GM23248 (cell line): ENCODE data around the gene MBP. TPM values are rescaled to one million over a fixed set of nuclear protein-coding genes. Genes with fewer than 3 reads are reported as not detected.

Source experiments
- DNase-seq: peaks from one replicate; pipeline ENCODE4 v3.0.0-alpha.2; 2015
- H2AFZ ChIP-seq: fragments of 200-600 bp; sonication (generic); 2 replicates; pipeline ENCODE4 v1.6.1; 2016; ENCODE audit warnings: antibody characterized with exemption
- H3F3A ChIP-seq: fragments of 200-600 bp; sonication (generic); 2 replicates; pipeline ENCODE4 v1.6.1; 2016; ENCODE audit warnings: mild to moderate bottlenecking, antibody characterized with exemption, mixed run types; ENCODE audit not compliant: insufficient read depth
- H3K27ac ChIP-seq: fragments of 200-600 bp; sonication (generic); 2 replicates; pipeline ENCODE4 v1.5.1; 2016; ENCODE audit warnings: mild to moderate bottlenecking
- H3K27me3 ChIP-seq: fragments of 200-600 bp; sonication (generic); replicated peaks from 2 replicates; pipeline ENCODE4 v1.6.1; 2016; ENCODE audit warnings: mild to moderate bottlenecking; ENCODE audit not compliant: insufficient read depth
- H3K36me3 ChIP-seq: fragments of 200-600 bp; sonication (generic); 2 replicates; pipeline ENCODE4 v1.6.1; 2016; ENCODE audit warnings: low read depth, mild to moderate bottlenecking
- H3K4me1 ChIP-seq: fragments of 200-600 bp; sonication (generic); 2 replicates; pipeline ENCODE4 v1.6.1; 2016; ENCODE audit warnings: mild to moderate bottlenecking; ENCODE audit not compliant: insufficient read depth
- H3K4me2 ChIP-seq: fragments of 200-600 bp; sonication (generic); one replicate; pipeline ENCODE4 v1.6.1; 2016; ENCODE audit warnings: mild to moderate bottlenecking; ENCODE audit not compliant: unreplicated experiment
- H3K4me3 ChIP-seq: fragments of 200-600 bp; sonication (generic); 2 replicates; pipeline ENCODE4 v1.5.1; 2016; ENCODE audit warnings: mild to moderate bottlenecking
- H3K79me2 ChIP-seq: fragments of 200-600 bp; sonication (generic); 2 replicates; pipeline ENCODE4 v1.6.1; 2016; ENCODE audit warnings: mild to moderate bottlenecking; ENCODE audit not compliant: insufficient read depth
- H3K9ac ChIP-seq: fragments of 200-600 bp; sonication (generic); 2 replicates; pipeline ENCODE4 v1.6.1; 2016; ENCODE audit warnings: mild to moderate bottlenecking
- H3K9me2 ChIP-seq: fragments of 200-600 bp; sonication (generic); 2 replicates; pipeline ENCODE4 v1.6.1; 2016; ENCODE audit warnings: mixed run types, mild to moderate bottlenecking, moderate library complexity; ENCODE audit not compliant: insufficient read depth
- H3K9me3 ChIP-seq: fragments of 200-600 bp; sonication (generic); one replicate; pipeline ENCODE4 v1.6.1; 2017; ENCODE audit warnings: low read depth
- H4K20me1 ChIP-seq: fragments of 200-600 bp; sonication (generic); 2 replicates; pipeline ENCODE4 v1.6.0; 2016; ENCODE audit not compliant: insufficient read depth
- EZH2 ChIP-seq: fragments of 200-600 bp; sonication (generic); IDR thresholded peaks from 2 replicates; pipeline ENCODE4 v1.6.1; 2018; ENCODE audit warnings: antibody characterized with exemption, mild to moderate bottlenecking; ENCODE audit not compliant: insufficient read depth, poor library complexity, severe bottlenecking
- EZH2phosphoT487 ChIP-seq: fragments of 200-600 bp; sonication (generic); IDR thresholded peaks from 2 replicates; pipeline ENCODE4 v1.6.1; 2018; ENCODE audit warnings: antibody characterized with exemption, moderate library complexity, mild to moderate bottlenecking, low read depth; ENCODE audit not compliant: insufficient read depth
- WGBS, 2 experiments: methylation state at CpG; one replicate each; pipeline ENCODE4 v1.1.6; 2015 to 2017; ENCODE audit warnings: low lambda C conversion rate in 2 of 2, low coverage in 1 of 2; ENCODE audit errors: missing lambda C conversion rate in 2 of 2; 5-methylcytosine and 5-hydroxymethylcytosine counted together
- in situ Hi-C: fragments of 300-500 bp; cut with MboI; formaldehyde crosslinking; loops from 2 replicates; pipeline ENCODE4 v1.15.0; 2020
- polyA plus RNA-seq: library from polyadenylated mRNA; unstranded; fragments of >200 nt; fragmentation: Nextera tagmentation; extraction: Ambion mirVana; gene quantifications from 2 replicates; pipeline ENCODE4 v1.2.1, GENCODE V29; 2016
- total RNA-seq: library from RNA; depleted of rRNA; stranded (reverse); fragments of >200 nt; shearing (Covaris generic); gene quantifications from 2 replicates; pipeline ENCODE4 v1.2.3, GENCODE V29; 2014

MBP gene
- total and polyA plus RNA-seq, 2 experiments from 2014 or later = 2.2 to 2.9 TPM

DNA sequence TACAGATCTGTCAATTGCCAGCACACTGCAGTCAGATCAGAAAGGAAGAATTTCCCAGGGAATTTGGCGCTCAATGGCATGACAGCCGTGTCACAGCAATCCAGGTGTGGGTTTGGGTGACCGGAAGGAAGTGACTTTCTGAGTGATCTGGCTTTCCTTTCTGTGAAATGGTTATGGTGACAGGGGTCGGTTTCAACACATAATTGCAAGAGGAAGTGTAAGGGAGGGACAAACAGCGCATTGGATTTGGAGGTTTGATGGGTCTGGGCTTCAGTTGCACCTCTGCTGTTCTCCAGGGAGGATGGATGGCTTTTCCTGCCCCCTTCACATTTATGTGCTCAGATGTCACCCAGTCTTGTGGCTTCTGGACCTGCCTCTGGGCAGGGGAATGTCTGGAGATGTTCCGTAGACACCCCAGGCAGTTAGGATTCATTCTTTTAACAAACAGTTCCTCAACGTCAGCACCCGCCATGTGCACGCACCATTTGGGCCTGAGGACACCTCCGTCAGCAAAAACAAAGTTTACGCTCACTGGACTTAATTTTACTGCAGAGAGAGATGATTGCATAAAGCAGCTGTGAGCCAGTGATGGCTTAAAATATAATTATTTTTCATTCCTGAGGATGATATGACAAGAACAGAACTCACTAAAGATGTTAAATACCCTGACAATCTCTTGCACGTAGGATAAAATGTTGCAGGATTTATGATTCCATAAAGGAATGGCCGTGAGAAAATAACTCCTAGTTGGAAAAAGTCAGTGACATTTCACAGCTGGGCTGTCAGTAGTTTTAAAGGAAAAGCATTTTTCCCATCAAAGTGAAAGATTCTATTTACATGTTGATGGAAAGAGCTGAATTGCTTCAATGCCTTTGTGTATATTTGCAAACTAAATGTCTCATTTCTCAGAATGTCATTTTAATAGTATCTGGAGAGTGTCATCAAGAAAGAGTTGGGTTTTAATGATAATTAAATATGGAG lies 36.9 kb downstream of the MBP start:
- TF ChIP-seq EZH2phosphoT487 (no peak), EZH2 (no peak)
- H3K9me3 ChIP-seq = no peaks in the 10 kb centered on the region
- H3K9me2 ChIP-seq = no peaks in the 10 kb centered on the region
- H3K9ac ChIP-seq = no peak overlapping the region
- peaks cover 11% of the 10 kb centered on the region for H3K4me1 ChIP-seq
- no peak overlapping the region for H3K27ac ChIP-seq
- H3K4me2 ChIP-seq = no peak overlapping the region
- DNase-seq = no peak
- 94 to 96% methylated on average over 13 of the region's 13 CpGs for WGBS, 2 experiments
- H3F3A ChIP-seq = no peaks in the 10 kb centered on the region
- H3K36me3 ChIP-seq = no peaks in the 10 kb centered on the region
- no peaks in the 10 kb centered on the region for H3K79me2 ChIP-seq
- H2AFZ ChIP-seq = no peak overlapping the region
- H4K20me1 ChIP-seq = no peaks in the 10 kb centered on the region
- in situ Hi-C loops = no loop called here
- no peaks in the 10 kb centered on the region for H3K27me3 ChIP-seq
- H3K4me3 ChIP-seq = no peak overlapping the region

DNA sequence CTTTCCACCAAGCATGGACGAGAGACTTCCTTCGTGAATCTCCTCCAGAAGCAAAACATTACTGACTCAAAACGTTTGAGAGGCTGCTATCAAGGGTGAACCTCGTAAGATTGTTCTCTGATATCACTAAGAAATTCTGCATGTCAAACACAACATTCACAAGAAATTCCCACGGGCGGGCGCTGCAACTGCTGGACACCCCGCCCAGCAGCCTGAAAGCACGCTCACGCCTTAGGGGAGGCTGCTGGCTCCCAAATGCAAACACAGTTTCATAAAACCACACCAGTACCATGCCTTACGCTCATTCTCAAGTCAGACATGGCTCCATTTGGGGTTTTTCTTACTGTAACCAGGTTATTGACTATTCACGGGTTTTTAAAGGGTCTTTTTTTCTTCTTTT lies 39.0 kb downstream of the MBP start:
- Histone ChIP-seq H3K9ac (no peak overlapping the region), H3K27ac (no peak overlapping the region), H3K9me2 (no peaks in the 10 kb centered on the region), H2AFZ (no peak overlapping the region), H3K9me3 (no peaks in the 10 kb centered on the region), H3K4me2 (no peak overlapping the region), H3K79me2 (no peaks in the 10 kb centered on the region), H3K4me1 (0 out of 2 replicates have a peak, but pooled peaks cover 8% of the 10 kb centered on the region), H3K4me3 (no peak overlapping the region), H3K27me3 (no peaks in the 10 kb centered on the region), H3K36me3 (no peaks in the 10 kb centered on the region), H3F3A (no peaks in the 10 kb centered on the region), H4K20me1 (no peaks in the 10 kb centered on the region)
- in situ Hi-C loops = no loop called here
- DNase-seq = no peak
- TF ChIP-seq EZH2 (no peak), EZH2phosphoT487 (no peak)
- WGBS, 2 experiments = 82 to 83% methylated on average over 12 of the region's 12 CpGs

DNA sequence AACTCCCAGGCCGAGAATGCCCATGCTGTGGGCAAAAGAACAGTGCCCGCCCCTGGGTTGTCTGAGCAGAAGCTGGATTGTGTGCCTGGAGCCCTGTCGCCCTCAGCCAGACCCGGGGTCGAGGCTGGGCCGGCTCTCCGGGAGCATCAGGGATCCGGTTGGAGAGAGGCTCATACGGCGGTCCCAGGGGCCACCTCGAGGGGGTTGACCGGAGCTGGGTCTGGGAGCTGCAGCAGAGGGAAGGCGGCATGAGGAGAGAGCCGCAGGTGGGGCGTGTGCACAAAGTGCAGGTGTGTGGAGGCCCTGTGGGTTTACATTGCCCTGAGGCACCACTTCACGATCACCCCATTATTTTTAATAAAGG lies 39.5 kb downstream of the MBP start:
- Histone ChIP-seq H3K4me3 (no peak overlapping the region), H3K79me2 (no peaks in the 10 kb centered on the region), H3K27me3 (no peaks in the 10 kb centered on the region), H2AFZ (no peak overlapping the region), H3K9me2 (no peaks in the 10 kb centered on the region), H3F3A (no peaks in the 10 kb centered on the region), H3K4me2 (no peak overlapping the region), H3K27ac (no peak overlapping the region), H3K9me3 (no peaks in the 10 kb centered on the region), H3K36me3 (no peaks in the 10 kb centered on the region), H3K9ac (no peak overlapping the region), H3K4me1 (0 out of 2 replicates have a peak, but pooled peaks cover 3% of the 10 kb centered on the region), H4K20me1 (no peaks in the 10 kb centered on the region)
- DNase-seq = no peak
- WGBS, 2 experiments = 88 to 90% methylated on average over 16 of the region's 16 CpGs
- in situ Hi-C loops = no loop called here
- no peak for TF ChIP-seq EZH2phosphoT487
- no peak for TF ChIP-seq EZH2

DNA sequence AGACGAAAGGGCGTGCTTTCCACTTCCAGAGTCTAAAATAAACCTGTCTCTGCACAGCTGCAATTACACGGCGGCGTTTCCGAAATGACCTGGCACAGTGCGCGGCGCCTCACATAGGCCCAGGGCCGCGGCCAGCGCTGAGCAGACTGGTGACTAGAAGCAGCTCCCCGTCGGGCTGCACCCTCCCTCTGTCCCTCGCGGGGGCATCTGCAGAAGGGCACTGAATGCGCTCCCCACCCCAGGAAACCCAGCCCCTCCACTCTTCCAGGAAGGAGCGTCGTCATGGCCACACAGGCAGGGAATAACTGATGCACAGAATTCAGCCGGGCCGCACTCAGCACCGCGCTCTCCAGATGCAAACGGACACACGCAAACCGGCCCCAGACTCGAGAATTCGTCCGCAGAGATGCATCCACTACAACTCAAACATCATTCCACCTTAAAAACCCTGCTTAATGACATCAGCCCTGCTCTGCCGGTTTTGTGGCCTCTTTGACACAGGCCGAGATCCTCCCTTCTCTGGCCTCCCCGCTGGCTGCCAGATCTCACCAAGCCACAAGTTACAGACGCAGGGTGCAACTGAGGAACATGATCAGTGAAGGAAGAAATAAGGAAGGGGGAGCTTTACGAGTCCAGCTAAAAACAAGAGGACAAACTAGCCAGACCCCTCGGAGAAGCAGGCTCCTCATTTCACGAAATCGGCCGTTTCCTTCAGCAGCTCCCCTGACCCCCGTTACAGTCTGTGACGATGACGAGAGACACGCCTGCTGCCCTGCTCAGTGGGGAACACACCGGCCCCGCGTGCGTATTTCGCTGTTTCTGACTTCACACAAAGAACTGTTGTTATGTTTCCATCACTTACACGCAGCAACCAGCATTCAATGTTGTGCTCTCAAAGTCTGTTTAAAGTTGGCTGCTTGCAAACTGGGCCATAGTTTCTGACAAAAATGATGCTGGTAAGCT lies 40.2 kb downstream of the MBP start:
- Histone ChIP-seq H3K9ac (no peak overlapping the region), H3F3A (no peaks in the 10 kb centered on the region), H3K9me2 (no peaks in the 10 kb centered on the region), H3K4me3 (no peak overlapping the region), H2AFZ (no peak overlapping the region), H3K27me3 (no peaks in the 10 kb centered on the region), H4K20me1 (no peaks in the 10 kb centered on the region), H3K36me3 (no peaks in the 10 kb centered on the region), H3K79me2 (no peaks in the 10 kb centered on the region), H3K27ac (no peak overlapping the region), H3K4me1 (no peaks in the 10 kb centered on the region), H3K4me2 (no peak overlapping the region), H3K9me3 (no peaks in the 10 kb centered on the region)
- WGBS, 2 experiments = 94% methylated on average over 41 to 48 of the region's 48 CpGs
- in situ Hi-C loops = no loop called here
- DNase-seq = no peak
- TF ChIP-seq EZH2 (no peak), EZH2phosphoT487 (no peak)
